PC-3 (cell line): ENCODE data around the gene TRIM66. TPM values are rescaled to one million over a fixed set of nuclear protein-coding genes. Genes with fewer than 3 reads are reported as not detected.

Source experiments
- ATAC-seq: fragments of 200-7000 bp; cut with Tn5 transposase; 2 replicates; pipeline ENCODE4 v1.9.1; 2020; ENCODE audit warnings: mild to moderate bottlenecking, moderate library complexity
- BruUV-seq: library from RNA; stranded (reverse); fragments of 400-500 nt; replicated peaks from 2 replicates; lab custom pipeline; 2021; lab: Mats Ljungman, UMichigan
- CTCF ChIA-PET: fragments of 300-600 bp; sonication (Branson Sonifier 250); formaldehyde crosslinking; loops from one replicate; lab custom pipeline; 2022; ENCODE audit warnings: antibody characterized with exemption; lab: Charles Lee
- POLR2A ChIA-PET: fragments of 300-600 bp; sonication (Branson Sonifier 250); formaldehyde crosslinking; loops from one replicate; lab custom pipeline; 2022; ENCODE audit warnings: antibody characterized with exemption; ENCODE audit not compliant: unreplicated experiment; lab: Charles Lee
- DNase-seq: peaks from one replicate; pipeline ENCODE4 v3.0.0-alpha.2; 2015
- H2AFZ ChIP-seq: fragments of 300-600 bp; sonication (generic); 2 replicates; pipeline ENCODE4 v1.6.0; 2016; ENCODE audit warnings: antibody characterized with exemption, low read length
- H3F3A ChIP-seq: fragments of 300-600 bp; sonication (generic); one replicate; pipeline ENCODE4 v1.6.0; 2017; ENCODE audit warnings: antibody characterized with exemption, low read length, control low read depth, mild to moderate bottlenecking; ENCODE audit not compliant: unreplicated experiment
- H3K27ac ChIP-seq: fragments of 300-600 bp; sonication (generic); 2 replicates; pipeline ENCODE4 v1.5.1; 2016; ENCODE audit warnings: mild to moderate bottlenecking, low read length
- H3K27me3 ChIP-seq: fragments of 300-600 bp; sonication (generic); 2 replicates; pipeline ENCODE4 v1.6.1; 2016; ENCODE audit warnings: low read length, mixed read lengths
- H3K36me3 ChIP-seq: fragments of 300-600 bp; sonication (generic); 2 replicates; pipeline ENCODE4 v1.6.1; 2016; ENCODE audit warnings: low read depth, mixed run types, low read length, mixed read lengths
- H3K4me1 ChIP-seq: fragments of 300-600 bp; sonication (generic); 2 replicates; pipeline ENCODE4 v1.5.1; 2016; ENCODE audit warnings: low read length; ENCODE audit not compliant: insufficient read depth
- H3K4me2 ChIP-seq: fragments of 300-600 bp; sonication (generic); 2 replicates; pipeline ENCODE4 v1.6.0; 2016; ENCODE audit warnings: low read length
- H3K4me3 ChIP-seq: fragments of 300-600 bp; sonication (generic); 2 replicates; pipeline ENCODE4 v1.5.1; 2016; ENCODE audit warnings: mild to moderate bottlenecking, low read length, mixed read lengths
- H3K79me2 ChIP-seq: fragments of 300-600 bp; sonication (generic); 2 replicates; pipeline ENCODE4 v1.6.1; 2017; ENCODE audit warnings: low read length, mixed read lengths
- H3K9ac ChIP-seq: fragments of 300-600 bp; sonication (generic); 2 replicates; pipeline ENCODE4 v1.6.0; 2016; ENCODE audit warnings: mild to moderate bottlenecking, low read length
- H3K9me2 ChIP-seq: fragments of 300-600 bp; sonication (generic); replicated peaks from 2 replicates; pipeline ENCODE4 v1.6.1; 2016; ENCODE audit warnings: mixed run types, low read length, mixed read lengths
- H3K9me3 ChIP-seq: fragments of 300-600 bp; sonication (generic); 2 replicates; pipeline ENCODE4 v1.6.1; 2016; ENCODE audit warnings: low read length, mixed read lengths
- H4K20me1 ChIP-seq: fragments of 300-600 bp; sonication (generic); 2 replicates; pipeline ENCODE4 v1.6.1; 2016; ENCODE audit warnings: low read length, mixed read lengths
- EZH2 ChIP-seq: fragments of 300-600 bp; sonication (generic); IDR thresholded peaks from one replicate; pipeline ENCODE4 v1.6.1; 2017; ENCODE audit warnings: antibody characterized with exemption, mild to moderate bottlenecking, low read length; ENCODE audit not compliant: unreplicated experiment
- EZH2phosphoT487 ChIP-seq: fragments of 300-600 bp; sonication (generic); IDR thresholded peaks from 2 replicates; pipeline ENCODE4 v1.6.1; 2018; ENCODE audit warnings: mild to moderate bottlenecking, antibody characterized with exemption, low read length, borderline replicate concordance
- intact Hi-C: fragments of 100-400 bp; cut with micrococcal nuclease; formaldehyde crosslinking; loops from 2 replicates; pipeline ENCODE4 v1.9.0; 2023
- total RNA-seq: library from RNA; depleted of rRNA; stranded (reverse); fragments of >200 nt; gene quantifications from 2 replicates; pipeline ENCODE4 v1.2.3, GENCODE V29; 2014
- TF ChIP-seq, protein P1 (sequence below): fragments of 300-600 bp; sonication (generic); conservative IDR thresholded peaks from 2 replicates; pipeline ENCODE4 v1.5.1; 2017; ENCODE audit warnings: antibody characterized with exemption, low read depth, mild to moderate bottlenecking, low read length

Gene TRIM66
- total RNA-seq, 1 experiment from 2014 or later = 5.5 TPM

DNA sequence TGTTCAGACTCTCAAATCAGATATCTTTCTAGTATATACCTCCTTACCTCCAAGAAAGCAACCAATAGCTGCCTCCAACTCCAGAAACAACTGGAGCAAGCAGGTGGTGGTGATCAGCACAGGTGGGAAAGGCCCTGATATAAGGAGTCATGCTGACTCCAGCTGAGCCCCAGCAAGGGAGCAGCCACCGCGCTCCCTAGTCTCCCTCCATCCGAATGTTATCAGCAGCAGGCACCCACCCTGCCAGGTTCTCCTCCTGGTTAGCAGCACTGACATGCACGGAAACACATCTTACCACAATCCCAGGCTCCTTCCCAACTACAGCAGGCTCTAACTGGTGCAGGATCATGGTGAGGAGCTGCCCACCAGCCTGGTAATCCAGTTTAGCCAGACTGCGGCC is 69.9 kb downstream of the TRIM66 start:
- Histone ChIP-seq H3K9ac (no peak overlapping the region), H3K4me1 (no peaks in the 10 kb centered on the region), H3K36me3 (no peaks in the 10 kb centered on the region), H3K79me2 (no peaks in the 10 kb centered on the region), H4K20me1 (no peaks in the 10 kb centered on the region), H2AFZ (no peak overlapping the region), H3K4me2 (no peak overlapping the region), H3K9me2 (no peaks in the 10 kb centered on the region), H3K9me3 (no peaks in the 10 kb centered on the region), H3K27me3 (no peaks in the 10 kb centered on the region), H3K27ac (no peak overlapping the region), H3K4me3 (no peak overlapping the region), H3F3A (no peaks in the 10 kb centered on the region)
- intact Hi-C loops = no loop called here
- BruUV-seq = no TSS peak
- ChIA-PET POLR2A (no interaction called here), CTCF (no interaction called here)
- TF ChIP-seq EZH2 (no peak), EZH2phosphoT487 (no peak)
- TF ChIP-seq, protein P1, sequence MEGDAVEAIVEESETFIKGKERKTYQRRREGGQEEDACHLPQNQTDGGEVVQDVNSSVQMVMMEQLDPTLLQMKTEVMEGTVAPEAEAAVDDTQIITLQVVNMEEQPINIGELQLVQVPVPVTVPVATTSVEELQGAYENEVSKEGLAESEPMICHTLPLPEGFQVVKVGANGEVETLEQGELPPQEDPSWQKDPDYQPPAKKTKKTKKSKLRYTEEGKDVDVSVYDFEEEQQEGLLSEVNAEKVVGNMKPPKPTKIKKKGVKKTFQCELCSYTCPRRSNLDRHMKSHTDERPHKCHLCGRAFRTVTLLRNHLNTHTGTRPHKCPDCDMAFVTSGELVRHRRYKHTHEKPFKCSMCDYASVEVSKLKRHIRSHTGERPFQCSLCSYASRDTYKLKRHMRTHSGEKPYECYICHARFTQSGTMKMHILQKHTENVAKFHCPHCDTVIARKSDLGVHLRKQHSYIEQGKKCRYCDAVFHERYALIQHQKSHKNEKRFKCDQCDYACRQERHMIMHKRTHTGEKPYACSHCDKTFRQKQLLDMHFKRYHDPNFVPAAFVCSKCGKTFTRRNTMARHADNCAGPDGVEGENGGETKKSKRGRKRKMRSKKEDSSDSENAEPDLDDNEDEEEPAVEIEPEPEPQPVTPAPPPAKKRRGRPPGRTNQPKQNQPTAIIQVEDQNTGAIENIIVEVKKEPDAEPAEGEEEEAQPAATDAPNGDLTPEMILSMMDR = no peak
- ATAC-seq (no peak), DNase-seq (no peak)

DNA sequence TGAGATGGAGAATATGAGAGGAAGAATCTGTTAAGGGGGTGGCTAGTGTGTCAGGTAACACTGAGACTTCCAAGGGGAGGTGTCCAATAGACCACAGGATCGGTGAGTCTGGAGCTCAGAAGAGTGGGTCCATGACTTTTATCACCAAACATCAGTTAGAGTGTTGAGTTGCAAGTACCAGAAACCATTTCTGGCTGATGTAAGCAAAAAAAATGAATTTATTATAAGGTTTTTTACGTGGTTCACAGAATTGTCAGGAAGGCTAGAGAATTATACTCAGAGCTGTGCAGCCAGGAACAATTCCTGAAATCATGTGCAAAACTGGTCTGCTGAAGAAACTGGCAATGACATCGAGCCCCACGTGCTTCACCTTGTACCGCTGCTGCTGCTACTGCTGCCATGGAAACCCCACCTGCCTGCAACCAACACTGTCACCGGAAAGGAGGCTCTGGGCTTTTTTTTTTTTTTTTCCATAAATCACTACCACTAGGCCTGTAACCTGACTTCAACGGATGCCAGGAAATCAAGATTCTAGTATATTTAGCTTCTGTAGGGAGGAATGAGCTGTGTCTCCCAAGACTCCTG is 71.8 kb downstream of the TRIM66 start:
- Histone ChIP-seq H3K27me3 (no peaks in the 10 kb centered on the region), H3K27ac (no peak overlapping the region), H3K4me2 (no peak overlapping the region), H3K4me1 (no peaks in the 10 kb centered on the region), H3K79me2 (no peaks in the 10 kb centered on the region), H3K9me2 (no peaks in the 10 kb centered on the region), H3K9ac (no peak overlapping the region), H3F3A (no peaks in the 10 kb centered on the region), H2AFZ (no peak overlapping the region), H3K4me3 (no peak overlapping the region), H3K9me3 (no peaks in the 10 kb centered on the region), H3K36me3 (no peaks in the 10 kb centered on the region), H4K20me1 (no peaks in the 10 kb centered on the region)
- ChIA-PET CTCF (no interaction called here), POLR2A (interaction anchor here (0.6 kb wide), 1 partner anchor 78 kb away, joined by 24 read pairs; no protein-coding TSS in a partner anchor)
- DNase-seq = no peak
- no peak for TF ChIP-seq EZH2phosphoT487
- TF ChIP-seq, protein P1 = no peak
- TF ChIP-seq EZH2 = no peak
- ATAC-seq = no peak
- BruUV-seq = no TSS peak
- intact Hi-C loops = no loop called here

DNA sequence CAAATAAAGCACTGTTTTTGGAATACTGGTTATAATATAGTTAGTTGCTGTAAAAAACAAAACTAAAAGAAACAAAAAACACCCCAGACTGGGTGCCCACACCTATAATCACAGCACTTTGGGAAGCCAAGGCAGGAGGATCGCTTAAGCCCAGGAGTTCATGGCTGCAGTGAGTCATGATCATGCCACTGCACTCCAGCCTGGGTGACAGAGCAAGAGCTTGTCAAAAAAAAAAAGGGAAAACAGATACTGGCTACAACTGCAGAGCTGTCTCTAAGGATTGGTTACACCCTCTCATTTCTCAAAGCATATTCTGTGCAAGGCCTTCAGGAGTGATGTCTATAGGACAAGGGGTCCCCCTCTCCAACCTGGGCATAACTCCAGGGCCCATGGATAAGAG is 73.8 kb downstream of the TRIM66 start:
- no peak for ATAC-seq
- Histone ChIP-seq H3K27ac (no peak overlapping the region), H3K4me2 (no peak overlapping the region), H3K27me3 (no peaks in the 10 kb centered on the region), H2AFZ (no peak overlapping the region), H3K36me3 (no peaks in the 10 kb centered on the region), H3K4me1 (peaks cover 14% of the 10 kb centered on the region), H3K9me2 (no peaks in the 10 kb centered on the region), H3K9ac (no peak overlapping the region), H3K4me3 (no peak overlapping the region), H3K9me3 (no peaks in the 10 kb centered on the region), H3F3A (no peaks in the 10 kb centered on the region), H4K20me1 (no peaks in the 10 kb centered on the region), H3K79me2 (no peaks in the 10 kb centered on the region)
- POLR2A ChIA-PET = interaction anchor here (0.6 kb wide), 1 partner anchor 449 kb away, joined by 3 read pairs; no protein-coding TSS in a partner anchor
- TF ChIP-seq, protein P1 = no peak
- no peak for TF ChIP-seq EZH2
- TF ChIP-seq EZH2phosphoT487 = no peak
- DNase-seq = no peak
- intact Hi-C loops = no loop called here
- BruUV-seq = no TSS peak
- CTCF ChIA-PET = no interaction called here
